NCI-H2227 treated with DMSO at 0.1 percent for 48 hours (cell line): ENCODE results near the gene TMEM221.
A peak's percentile ranks its signal among the peaks of the same experiment; 100 is the strongest.
"Not testable (repeated sequence)": the region's sequence is repeated elsewhere in the genome, so short reads cannot be mapped to it uniquely, and the experiment has no call there.

Experiments used
- DNase-seq: peaks from one replicate; lab custom pipeline; 2025; lab: John Stamatoyannopoulos, UW

Gene TMEM221

GRCh38 chr19:17448131-17448967 lies at the start of gene TMEM221:
Gene TMEM221, minus strand, starts transcription at chr19:17448668. Its CDS starts 206 bp downstream, at chr19:17448462.
- DNase-seq, result no peak

GRCh38 chr19:17497149-17497798 lies 48.8 kb upstream of the TMEM221 start:
- no peak for DNase-seq

GRCh38 chr19:17496337-17496997 lies 48.0 kb upstream of the TMEM221 start:
- DNase-seq, result no peak

- DNase-seq, result no peak
These were observed 47.3 kb upstream of the TMEM221 start for GRCh38 chr19:17495639-17496296.

- DNase-seq, result no peak
These were observed 42.8 kb upstream of the TMEM221 start for GRCh38 chr19:17491287-17491686.

- no peak for DNase-seq
These were observed 41.9 kb upstream of the TMEM221 start for GRCh38 chr19:17490411-17490810.

GRCh38 chr19:17489392-17490030 lies 41.0 kb upstream of the TMEM221 start:
- DNase-seq, result no peak

GRCh38 chr19:17488593-17489391 lies 40.3 kb upstream of the TMEM221 start:
- no peak for DNase-seq

GRCh38 chr19:17487284-17488121 lies 39.0 kb upstream of the TMEM221 start:
- no peak for DNase-seq

- no peak for DNase-seq
These were observed 38.2 kb upstream of the TMEM221 start for GRCh38 chr19:17486545-17487240.

- no peak for DNase-seq
These were observed 36.2 kb upstream of the TMEM221 start for GRCh38 chr19:17484520-17485185.

GRCh38 chr19:17483605-17484002 lies 35.1 kb upstream of the TMEM221 start:
- no peak for DNase-seq

- no peak for DNase-seq
These were observed 34.6 kb upstream of the TMEM221 start for GRCh38 chr19:17482877-17483604.

- no peak for DNase-seq
These were observed 33.5 kb upstream of the TMEM221 start for GRCh38 chr19:17481986-17482385.

- peak; percentile 10 for DNase-seq
These were observed 30.9 kb upstream of the TMEM221 start for GRCh38 chr19:17479325-17479791.

GRCh38 chr19:17475541-17476115 lies 27.2 kb upstream of the TMEM221 start:
- DNase-seq, result no peak

- DNase-seq, result not testable (repeated sequence)
These were observed 26.6 kb upstream of the TMEM221 start for GRCh38 chr19:17475011-17475540.
